Fibroblast of lung (primary cell): ENCODE measurements around the gene PIK3CD. TPM values are rescaled to one million over a fixed set of nuclear protein-coding genes. Genes with fewer than 3 reads are reported as not detected.

Source experiments
- DNase-seq, 2 donors: peaks; one replicate each; pipeline versions ENCODE4 v3.0.0 to v3.0.0-alpha.2; 2010; ENCODE audit warnings: low read depth in 2 of 2
- H2AFZ ChIP-seq: 2 replicates; pipeline ENCODE4 v1.5.1; 2012; ENCODE audit warnings: low read length, control low read depth, inconsistent platforms
- H3K27ac ChIP-seq: 2 replicates; pipeline ENCODE4 v1.5.1; 2011; ENCODE audit warnings: low read length, control low read depth; ENCODE audit not compliant: insufficient read depth
- H3K27me3 ChIP-seq: 2 replicates; pipeline ENCODE4 v1.5.1; 2011; ENCODE audit warnings: mild to moderate bottlenecking, low read length; ENCODE audit not compliant: control insufficient read depth, insufficient read depth
- H3K36me3 ChIP-seq: 2 replicates; pipeline ENCODE4 v1.5.1; 2011; ENCODE audit warnings: low read length; ENCODE audit not compliant: control insufficient read depth, insufficient read depth
- H3K4me1 ChIP-seq: 2 replicates; pipeline ENCODE4 v1.5.1; 2011; ENCODE audit warnings: low read length; ENCODE audit not compliant: control insufficient read depth, insufficient read depth; ENCODE audit errors: extremely low read depth
- H3K4me2 ChIP-seq: 2 replicates; pipeline ENCODE4 v1.5.1; 2011; ENCODE audit warnings: low read length, control low read depth; ENCODE audit not compliant: insufficient read depth; ENCODE audit errors: extremely low read depth
- H3K4me3 ChIP-seq, 4 experiments: fragments of 200-600 bp in 1 of 4; sonication (generic) in 1 of 4; replicated peaks in 1 of 4; 2 replicates each; pipeline ENCODE4 v1.5.1; 2011 to 2016; ENCODE audit warnings: low read length in 4 of 4, low read depth in 3 of 4, mild to moderate bottlenecking in 3 of 4, control low read depth in 2 of 4, inconsistent platforms in 1 of 4, mixed read lengths in 1 of 4; ENCODE audit not compliant: insufficient read depth in 1 of 4; ENCODE audit errors: control extremely low read depth in 1 of 4
- H3K79me2 ChIP-seq: 2 replicates; pipeline ENCODE4 v1.5.1; 2012; ENCODE audit warnings: mild to moderate bottlenecking, low read length, inconsistent platforms; ENCODE audit not compliant: control insufficient read depth, insufficient read depth
- H3K9ac ChIP-seq: 2 replicates; pipeline ENCODE4 v1.5.1; 2011; ENCODE audit warnings: mild to moderate bottlenecking, low read length, control low read depth; ENCODE audit not compliant: insufficient read depth
- H3K9me3 ChIP-seq: 2 replicates; pipeline ENCODE4 v1.5.1; 2012; ENCODE audit warnings: low read depth, low read length; ENCODE audit not compliant: control insufficient read depth, insufficient read depth
- H4K20me1 ChIP-seq: 2 replicates; pipeline ENCODE4 v1.5.1; 2011; ENCODE audit warnings: low read length; ENCODE audit not compliant: control insufficient read depth, insufficient read depth; ENCODE audit errors: extremely low read depth
- EZH2 ChIP-seq: IDR thresholded peaks from 2 replicates; pipeline ENCODE4 v1.5.1; 2012; ENCODE audit warnings: low read length, control low read depth, mild to moderate bottlenecking; ENCODE audit errors: missing control alignments
- polyA plus RNA-seq, 2 donors: library from polyadenylated mRNA; depleted of rRNA in 1 of 2; stranded (reverse) in 1 of 2; unstranded in 1 of 2; fragments of >200 nt; gene quantifications; 2 replicates each; pipeline ENCODE4 v1.2.1, GENCODE V29; 2011 to 2012; ENCODE audit warnings: missing spikeins in 1 of 2
- total RNA-seq: library from RNA; depleted of rRNA; stranded (reverse); fragments of >200 nt; gene quantifications from 2 replicates; pipeline ENCODE4 v1.2.1, GENCODE V29; 2014
- TF ChIP-seq, protein P1 (sequence below), 2 donors: IDR thresholded peaks in 1 of 2; conservative IDR thresholded peaks in 1 of 2; 1 replicate in 1 of 2; 2 replicates in 1 of 2; pipeline ENCODE4 v1.5.1; 2011 to 2012; ENCODE audit warnings: low read length in 2 of 2, control low read depth in 1 of 2, inconsistent platforms in 1 of 2, low read depth in 1 of 2, mild to moderate bottlenecking in 1 of 2

The PIK3CD gene
- total and polyA plus RNA-seq, 2 donors (not counting 1 experiment from before 2014, with no cell fraction given) = 2.8 to 6.4 TPM

DNA sequence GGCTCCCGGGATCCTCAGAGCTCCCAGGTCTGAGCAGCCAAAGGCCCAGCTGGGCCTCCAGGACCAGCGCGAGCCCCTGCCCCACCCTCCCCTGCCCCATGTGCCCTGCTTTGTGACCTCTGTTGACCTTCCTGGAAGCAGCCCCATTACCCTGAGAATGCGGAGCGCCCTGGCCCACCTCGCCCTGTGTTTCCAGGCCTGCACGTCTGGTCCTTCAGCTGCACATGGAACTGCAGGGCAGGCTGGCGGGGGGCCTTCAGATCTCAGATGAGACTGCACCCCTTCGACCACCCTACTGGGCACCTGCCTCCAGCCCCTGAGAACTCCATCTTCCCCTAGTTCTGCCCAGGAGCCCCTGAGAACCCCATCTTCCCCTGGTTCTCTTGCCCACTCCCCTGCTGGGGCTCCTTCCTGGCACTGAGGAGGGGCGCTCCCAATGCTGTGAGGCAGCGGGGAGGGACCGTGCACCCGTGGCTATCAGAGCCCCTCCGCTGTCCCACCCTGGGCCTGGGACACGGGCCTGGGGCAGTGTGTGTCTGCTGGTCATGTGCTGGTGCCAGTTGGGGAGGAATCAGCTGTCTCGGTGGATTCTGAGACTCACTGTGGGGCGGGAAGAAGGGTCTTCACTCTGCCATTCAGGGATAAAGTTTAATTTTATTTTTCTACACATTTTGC, 37.8 kb upstream of the PIK3CD start:
- Histone ChIP-seq H4K20me1 (no peaks in the 10 kb centered on the region), H3K4me2 (no peak overlapping the region), H3K79me2 (no peaks in the 10 kb centered on the region), H3K9me3 (no peaks in the 10 kb centered on the region), H3K4me1 (no peaks in the 10 kb centered on the region), H3K36me3 (peaks cover 10% of the 10 kb centered on the region), H3K9ac (no peak overlapping the region), H3K4me3 (no peak overlapping the region), H3K27ac (no peak overlapping the region), H2AFZ (no peak overlapping the region), H3K27me3 (no peaks in the 10 kb centered on the region)
- TF ChIP-seq EZH2 = no peak
- TF ChIP-seq, protein P1, sequence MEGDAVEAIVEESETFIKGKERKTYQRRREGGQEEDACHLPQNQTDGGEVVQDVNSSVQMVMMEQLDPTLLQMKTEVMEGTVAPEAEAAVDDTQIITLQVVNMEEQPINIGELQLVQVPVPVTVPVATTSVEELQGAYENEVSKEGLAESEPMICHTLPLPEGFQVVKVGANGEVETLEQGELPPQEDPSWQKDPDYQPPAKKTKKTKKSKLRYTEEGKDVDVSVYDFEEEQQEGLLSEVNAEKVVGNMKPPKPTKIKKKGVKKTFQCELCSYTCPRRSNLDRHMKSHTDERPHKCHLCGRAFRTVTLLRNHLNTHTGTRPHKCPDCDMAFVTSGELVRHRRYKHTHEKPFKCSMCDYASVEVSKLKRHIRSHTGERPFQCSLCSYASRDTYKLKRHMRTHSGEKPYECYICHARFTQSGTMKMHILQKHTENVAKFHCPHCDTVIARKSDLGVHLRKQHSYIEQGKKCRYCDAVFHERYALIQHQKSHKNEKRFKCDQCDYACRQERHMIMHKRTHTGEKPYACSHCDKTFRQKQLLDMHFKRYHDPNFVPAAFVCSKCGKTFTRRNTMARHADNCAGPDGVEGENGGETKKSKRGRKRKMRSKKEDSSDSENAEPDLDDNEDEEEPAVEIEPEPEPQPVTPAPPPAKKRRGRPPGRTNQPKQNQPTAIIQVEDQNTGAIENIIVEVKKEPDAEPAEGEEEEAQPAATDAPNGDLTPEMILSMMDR (conservative IDR thresholded peaks at IDR 0.05 in 1 of 2, IDR thresholded peaks at IDR 0.05 in 1 of 2; ENCODE audit: low read depth in 1 of 2, low read length in 2 of 2) = no peak
- no peak for DNase-seq

DNA sequence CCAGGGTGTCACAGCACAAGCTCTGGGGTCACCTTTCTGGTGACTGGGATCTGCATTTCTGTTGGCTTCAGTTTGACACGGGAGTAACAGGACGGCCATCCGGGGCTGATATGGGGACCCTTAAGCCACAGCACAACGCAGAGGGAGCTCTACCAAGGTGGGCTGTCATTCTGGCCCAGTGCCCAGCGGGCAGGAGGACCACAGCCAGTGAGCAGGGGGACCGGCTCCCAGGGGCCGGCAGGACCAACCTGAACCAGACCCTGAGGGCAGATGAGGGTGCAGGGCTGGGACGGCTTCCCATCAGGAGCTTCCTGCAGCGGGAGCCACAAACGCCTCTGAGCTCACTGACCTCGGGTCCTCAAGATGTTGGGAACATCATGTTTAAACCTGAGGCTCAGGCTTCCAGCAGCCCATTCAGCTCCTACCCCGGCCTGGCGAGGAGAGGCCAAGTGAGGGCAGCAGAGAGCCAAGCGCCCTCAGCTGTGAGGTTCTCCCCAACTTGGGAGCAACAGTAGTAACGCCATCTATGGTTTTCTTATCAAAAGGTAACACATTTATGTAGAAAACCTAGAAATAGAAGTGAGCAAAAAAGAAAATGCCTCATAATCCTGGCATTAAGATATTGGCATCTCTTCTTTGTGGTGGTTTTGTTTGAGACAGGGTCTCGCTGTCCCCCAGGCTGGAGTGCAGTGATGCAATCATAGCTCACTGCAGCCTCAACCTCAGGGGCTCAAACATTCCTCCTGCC, 36.0 kb upstream of the PIK3CD start:
- TF ChIP-seq EZH2 = no peak
- TF ChIP-seq, protein P1 (conservative IDR thresholded peaks at IDR 0.05 in 1 of 2, IDR thresholded peaks at IDR 0.05 in 1 of 2; ENCODE audit: low read depth in 1 of 2, low read length in 2 of 2) = peak; percentile 59 to 77
- no peaks in the 10 kb centered on the region for H3K79me2 ChIP-seq
- no peak overlapping the region for H3K27ac ChIP-seq
- H4K20me1 ChIP-seq = no peaks in the 10 kb centered on the region
- DNase-seq = peak; percentile 26 to 38
- no peak overlapping the region for H3K4me2 ChIP-seq
- H3K9ac ChIP-seq = no peak overlapping the region
- H3K4me3 ChIP-seq = no peak overlapping the region
- H2AFZ ChIP-seq = no peak overlapping the region
- peaks cover 5% of the 10 kb centered on the region for H3K36me3 ChIP-seq
- H3K27me3 ChIP-seq = no peaks in the 10 kb centered on the region
- no peaks in the 10 kb centered on the region for H3K4me1 ChIP-seq
- H3K9me3 ChIP-seq = no peaks in the 10 kb centered on the region

DNA sequence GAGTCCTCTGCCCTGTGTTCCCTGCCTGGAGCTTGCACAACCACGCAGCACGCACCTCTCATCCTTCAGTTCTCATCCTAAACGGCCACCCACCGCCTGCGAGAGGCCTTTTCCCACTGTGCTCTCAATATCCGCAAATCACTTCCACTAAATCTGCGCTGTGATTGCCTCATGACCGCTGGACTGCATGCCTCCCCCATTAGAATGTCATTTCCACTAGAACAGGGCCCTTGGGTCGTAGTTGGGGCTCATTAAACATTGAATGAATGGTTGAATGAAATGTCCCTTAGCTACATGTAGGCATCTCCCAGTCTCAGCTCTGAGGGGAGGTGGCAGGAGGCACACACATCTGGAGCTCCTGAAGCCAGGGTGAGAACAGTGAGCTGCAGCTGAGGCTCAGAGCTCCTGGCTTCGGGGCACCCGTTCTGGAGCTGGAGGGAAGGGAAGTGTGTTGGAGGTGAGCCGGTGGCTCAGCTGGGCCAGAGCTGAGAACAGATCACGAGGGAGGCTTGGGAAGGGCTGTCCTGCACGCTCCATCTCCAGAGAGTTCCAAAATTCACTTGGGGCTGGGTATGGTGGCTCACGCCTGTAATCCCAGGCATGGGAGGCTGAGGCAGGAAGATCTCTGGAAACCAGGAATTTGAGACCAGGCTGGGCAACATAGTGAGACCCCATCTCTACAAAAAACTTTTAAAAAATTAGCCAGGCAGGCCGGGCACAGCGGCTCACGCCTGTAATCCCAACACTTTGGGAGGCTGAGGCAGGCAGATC, 32.4 kb upstream of the PIK3CD start:
- H3K4me2 ChIP-seq = no peak overlapping the region
- no peak overlapping the region for H3K27ac ChIP-seq
- no peak for DNase-seq
- H3K9me3 ChIP-seq = no peaks in the 10 kb centered on the region
- no peak overlapping the region for H3K4me3 ChIP-seq
- H3K4me1 ChIP-seq = no peaks in the 10 kb centered on the region
- H3K36me3 ChIP-seq = no peaks in the 10 kb centered on the region
- H3K9ac ChIP-seq = no peak overlapping the region
- TF ChIP-seq EZH2 = no peak
- TF ChIP-seq, protein P1 (conservative IDR thresholded peaks at IDR 0.05 in 1 of 2, IDR thresholded peaks at IDR 0.05 in 1 of 2; ENCODE audit: low read depth in 1 of 2, low read length in 2 of 2) = no peak
- H2AFZ ChIP-seq = no peak overlapping the region
- no peaks in the 10 kb centered on the region for H4K20me1 ChIP-seq
- no peaks in the 10 kb centered on the region for H3K27me3 ChIP-seq
- no peaks in the 10 kb centered on the region for H3K79me2 ChIP-seq
